ENCODE measurements around the gene FCER1G. TPM values are rescaled to one million over a fixed set of nuclear protein-coding genes. Genes with fewer than 3 reads are reported as not detected.

The FCER1G gene
- total and polyA plus RNA-seq, 2 of the 8 experiments (the other 6 are each of a cell fraction or from before 2014, with no cell fraction given): 1.6 TPM; not detected in 1

- Histone ChIP-seq H3K27me3 (replicated peaks in 1 of 4; ENCODE audit: control insufficient read depth in 3 of 4, extremely low read depth in 1 of 4, insufficient read depth in 3 of 4, low read length in 3 of 4) (0 out of 7 replicates have a peak, but pooled peaks cover 0 to 2% (median 0%) of the 10 kb centered on the region in 4 experiments), H4K8ac (ENCODE audit: extremely low read depth, insufficient read depth, low read length) (no peak overlapping the region), H3K79me2 (ENCODE audit: control insufficient read depth in 1 of 2, insufficient read depth in 2 of 2, low read length in 2 of 2) (no peaks in the 10 kb centered on the region), H2BK20ac (ENCODE audit: low read length) (0 out of 2 replicates have a peak overlapping the region, but pooled peaks have one; percentile 43), H3K4me1 (replicated peaks in 1 of 4; ENCODE audit: control insufficient read depth in 3 of 4, insufficient read depth in 4 of 4, low read length in 3 of 4) (peaks cover 2 to 6% (median 4%) of the 10 kb centered on the region in 4 experiments), H4K5ac (ENCODE audit: insufficient read length, low read depth, low read length) (peak overlapping the region; percentile 7), H3K23ac (ENCODE audit: insufficient read length) (no peak overlapping the region), H3K79me1 (ENCODE audit: low read depth, low read length) (no peaks in the 10 kb centered on the region), H2AFZ (ENCODE audit: low read length) (peak overlapping the region; percentile 71), H4K91ac (replicated peaks; ENCODE audit: insufficient read length, low read length) (no peak overlapping the region), H3K23me2 (ENCODE audit: low read depth, low read length) (peaks cover 8% of the 10 kb centered on the region), H3K9ac (replicated peaks in 1 of 4; ENCODE audit: extremely low read depth in 1 of 4, low read depth in 3 of 4, low read length in 3 of 4) (no peak overlapping the region), H2BK12ac (ENCODE audit: low read depth, low read length) (no peak overlapping the region), H3K4ac (replicated peaks; ENCODE audit: insufficient read length, low read depth, low read length) (no peak overlapping the region), H3K4me3 (ENCODE audit: extremely low read depth in 1 of 4, insufficient read depth in 2 of 4, low read depth in 3 of 4, low read length in 4 of 4) (peak overlapping the region in 1 of 4 experiments; percentile 6; a peak in 1 of 8 replicates), H3K4me2 (ENCODE audit: insufficient read depth in 1 of 2, low read depth in 2 of 2, low read length in 2 of 2) (peak overlapping the region in 1 of 2 experiments; percentile 1; a peak in 2 of 4 replicates), H2AK5ac (ENCODE audit: low read depth, low read length) (no peak overlapping the region), H3K9me3 (ENCODE audit: insufficient read depth in 2 of 2, low read depth in 1 of 2, low read length in 1 of 2) (no peaks in the 10 kb centered on the region), H2BK5ac (ENCODE audit: low read depth, low read length) (peak overlapping the region; percentile 55; the same call in 1 of the 2 replicates), H3K27ac (ENCODE audit: low read depth, low read length) (no peak overlapping the region), H3K14ac (ENCODE audit: insufficient read length) (no peak overlapping the region), H3K56ac (replicated peaks; ENCODE audit: insufficient read length, low read depth, low read length) (no peak overlapping the region), H2BK15ac (ENCODE audit: low read length) (peak overlapping the region; percentile 53; the same call in 1 of the 2 replicates), H3K18ac (ENCODE audit: extremely low read depth, low read length) (0 out of 2 replicates have a peak overlapping the region, but pooled peaks have one; percentile 62), H2BK120ac (replicated peaks; ENCODE audit: low read depth, low read length) (no peak overlapping the region), H3K36me3 (ENCODE audit: control insufficient read depth in 2 of 4, insufficient read depth in 4 of 4, low read length in 3 of 4) (peaks cover 0 to 10% (median 8%) of the 10 kb centered on the region in 4 experiments; a peak in 5 of 8 replicates), H4K20me1 (replicated peaks in 1 of 2; ENCODE audit: control insufficient read depth in 1 of 2, insufficient read depth in 2 of 2, low read length in 2 of 2) (no peaks in the 10 kb centered on the region)
- FAIRE-seq (no peak), DNase-seq (ENCODE audit: low read depth in 1 of 2, low spot score in 2 of 2) (no peak)
- POLR2A ChIA-PET (ENCODE audit: partially characterized antibody): interaction anchor here (0.5 to 2.2 kb wide), 12 partner anchors 8 to 213 kb away, joined by 3 to 26 read pairs (median 4); partner anchors contain the start of genes ADAMTS4 and NDUFS2
- CTCF ChIA-PET (ENCODE audit: partially characterized antibody): interaction anchor here (0.6 to 23.7 kb wide), 19 partner anchors 8 to 202 kb away, joined by 3 to 427 read pairs (median 16); partner anchors contain the start of genes ADAMTS4, B4GALT3, FCER1G and NDUFS2
- WGBS, 2 experiments (ENCODE audit: extremely low coverage in 1 of 2, insufficient coverage in 1 of 2, insufficient read length in 1 of 2, insufficient replicate concordance in 2 of 2, low coverage in 1 of 2, low lambda C conversion rate in 2 of 2, missing lambda C conversion rate in 1 of 2): 89% methylated on average over 7 of the region's 7 CpGs; no CpG with 5 or more reads in 1 of the 2 experiments
- TF ChIP-seq BRCA1 (IDR thresholded peaks at IDR 0.05; ENCODE audit: low read depth, low read length) (no peak), CBX8 (IDR thresholded peaks at IDR 0.05; ENCODE audit: borderline replicate concordance, low read depth, low read length) (no peak), CTCF (IDR thresholded peaks at IDR 0.05; ENCODE audit: control extremely low read depth in 1 of 3, insufficient read depth in 1 of 3, low read depth in 1 of 3, low read length in 3 of 3) (no peak), SIN3A (conservative IDR thresholded peaks at IDR 0.05 in 1 of 2, IDR thresholded peaks at IDR 0.05 in 1 of 2; ENCODE audit: low read depth in 1 of 2, low read length in 2 of 2) (no peak), TAF7 (optimal IDR thresholded peaks at IDR 0.05; ENCODE audit: borderline replicate concordance, low read depth, low read length) (no peak), GTF2F1 (IDR thresholded peaks at IDR 0.05; ENCODE audit: borderline replicate concordance, low read depth, low read length) (no peak), GABPA (IDR thresholded peaks at IDR 0.05; ENCODE audit: borderline replicate concordance, insufficient read depth, low read length) (no peak), CREB1 (IDR thresholded peaks at IDR 0.05) (no peak), RFX5 (IDR thresholded peaks at IDR 0.05; ENCODE audit: borderline replicate concordance, low read depth, low read length) (no peak), FOSL1 (IDR thresholded peaks at IDR 0.05; ENCODE audit: insufficient read depth, low read depth, low read length) (no peak)
Observed at GRCh38 chr1:161225178-161225533, 10.1 kb downstream of the FCER1G start.
